ENCODE measurements around the gene PRAC1. TPM values are rescaled to one million over a fixed set of nuclear protein-coding genes. Genes with fewer than 3 reads are reported as not detected.

The PRAC1 gene
- total and polyA plus RNA-seq, 10 of the 15 experiments (the other 5 are each of a cell fraction or from before 2014, with no cell fraction given): not detected

DNA sequence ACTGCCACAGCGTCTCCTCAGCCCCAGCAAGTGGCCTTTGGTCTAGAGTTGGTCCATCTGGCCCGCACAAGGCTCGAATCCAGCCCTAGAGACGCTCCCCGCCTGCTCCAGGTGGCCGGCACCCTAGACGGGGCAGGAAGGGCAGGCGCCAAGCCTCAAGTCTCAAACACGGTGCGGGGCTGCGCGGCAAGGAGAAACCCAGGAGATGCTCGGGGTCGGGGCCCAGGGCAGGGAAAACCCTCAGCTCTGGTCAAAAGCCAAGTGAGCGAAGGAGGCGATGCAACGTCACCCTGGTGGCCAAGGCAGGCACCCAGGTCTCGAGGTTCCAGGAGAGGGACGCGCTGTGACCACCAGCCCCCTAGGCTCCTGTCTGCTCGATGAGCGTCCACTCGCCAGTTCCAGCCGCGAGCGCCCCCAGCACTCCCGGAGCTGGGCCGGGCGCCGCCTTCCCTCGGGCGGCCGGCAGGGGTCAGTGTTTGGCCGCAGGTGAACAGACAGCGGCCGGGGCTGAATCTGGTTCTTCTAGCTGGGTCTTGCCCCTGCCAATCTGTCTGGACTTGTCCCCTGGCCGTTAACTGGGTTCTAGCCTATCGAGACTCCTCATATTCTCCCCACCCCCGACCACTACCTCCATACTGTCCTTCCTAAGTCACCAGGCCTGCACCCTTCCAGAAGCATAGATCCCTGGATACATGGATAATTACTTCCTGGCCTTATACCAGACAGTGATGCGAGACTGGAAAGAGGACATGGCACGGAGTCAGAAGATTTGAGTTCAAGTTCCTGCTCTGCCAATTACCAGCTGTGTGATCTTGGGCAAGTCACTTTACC, 44.0 kb downstream of the PRAC1 start (continued):
- TF ChIP-seq ZNF207 (IDR thresholded peaks at IDR 0.05; ENCODE audit: borderline replicate concordance) (0 out of 2 replicates have a peak, but pooled peaks have one; percentile 38), IKZF2 (IDR thresholded peaks at IDR 0.05) (no peak), NRF1 (conservative IDR thresholded peaks at IDR 0.05; ENCODE audit: low read depth, low read length) (no peak), IRF4 (IDR thresholded peaks at IDR 0.05; ENCODE audit: low read depth, low read length) (no peak), ZNF384 (IDR thresholded peaks at IDR 0.05; ENCODE audit: borderline replicate concordance, low read depth, low read length) (0 out of 2 replicates have a peak, but pooled peaks have one; percentile 25), TCF12 (IDR thresholded peaks at IDR 0.05; ENCODE audit: low read depth, low read length) (0 out of 2 replicates have a peak, but pooled peaks have one; percentile 21), RCOR1 (conservative IDR thresholded peaks at IDR 0.05; ENCODE audit: low read depth, low read length) (no peak), BACH1 (IDR thresholded peaks at IDR 0.05; ENCODE audit: borderline replicate concordance) (0 out of 2 replicates have a peak, but pooled peaks have one; percentile 23), SMARCA5 (IDR thresholded peaks at IDR 0.05) (0 out of 2 replicates have a peak, but pooled peaks have one; percentile 30)

DNA sequence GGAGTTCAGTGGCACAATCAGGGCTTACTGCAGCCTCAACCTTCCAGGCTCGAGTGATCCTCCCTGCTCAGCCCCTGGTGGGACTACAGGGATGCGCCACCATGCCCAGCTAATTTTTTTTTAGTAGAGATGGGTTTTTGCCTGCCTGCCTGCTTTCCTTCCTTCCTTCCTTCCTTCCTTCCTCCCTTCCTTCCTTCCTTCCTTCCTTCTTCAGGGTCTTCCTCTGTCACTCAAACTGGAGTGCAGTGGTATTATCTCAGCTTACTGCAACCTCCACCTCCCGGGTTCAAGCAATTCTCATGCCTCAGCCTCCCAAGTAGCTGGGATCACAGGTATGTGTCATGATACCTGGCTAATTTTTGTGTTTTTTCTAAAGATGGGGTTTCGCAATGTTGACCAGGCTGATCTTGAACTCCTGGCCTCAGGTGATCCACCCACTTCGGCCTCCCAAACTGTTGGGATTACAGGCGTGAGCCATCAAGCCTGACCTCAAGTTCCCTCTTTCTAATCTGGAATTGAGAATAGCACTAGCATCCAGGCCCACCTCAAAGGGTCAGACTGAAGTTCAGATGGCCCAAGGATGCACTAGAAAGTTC, 45.3 kb downstream of the PRAC1 start:
- no peaks in the 10 kb centered on the region for H4K20me1 ChIP-seq (ENCODE audit: control insufficient read depth, insufficient read depth)
- no peak overlapping the region for H3K4me3 ChIP-seq
- FAIRE-seq: no peak
- H3K9ac ChIP-seq (ENCODE audit: control insufficient read depth, insufficient read depth, low read length): no peak overlapping the region
- no peak overlapping the region for H3K27ac ChIP-seq (ENCODE audit: control insufficient read depth, insufficient read depth)
- BruUV-seq (replicated peaks): no TSS peak
- ChIA-PET RAD21 (ENCODE audit: unreplicated experiment) (interaction anchor here (1.1 to 5.3 kb wide), 3 partner anchors 28 to 230 kb away, joined by 3 to 93 read pairs (median 4); no protein-coding TSS in a partner anchor), SMC1A (ENCODE audit: uncharacterized antibody, unreplicated experiment) (interaction anchor here (0.7 to 5.5 kb wide), 3 partner anchors 92 to 204 kb away, joined by 3 to 77 read pairs (median 4); no protein-coding TSS in a partner anchor), CTCF (interaction anchor here (0.6 to 10.0 kb wide), 14 partner anchors 10 to 294 kb away, joined by 3 to 271 read pairs (median 5); no protein-coding TSS in a partner anchor), POLR2A (no interaction called here)
- no peaks in the 10 kb centered on the region; a peak in 1 of 4 replicates for H3K27me3 ChIP-seq (replicated peaks in 1 of 2; ENCODE audit: control insufficient read depth in 2 of 2, insufficient read depth in 2 of 2, low read length in 1 of 2)
- 64% methylated on average over 6 of the region's 6 CpGs for WGBS (ENCODE audit: insufficient coverage, insufficient replicate concordance, low lambda C conversion rate, missing lambda C conversion rate)
- TF ChIP-seq SUZ12 (IDR thresholded peaks at IDR 0.05; ENCODE audit: unreplicated experiment): no peak
- TF ChIP-seq, protein P1, sequence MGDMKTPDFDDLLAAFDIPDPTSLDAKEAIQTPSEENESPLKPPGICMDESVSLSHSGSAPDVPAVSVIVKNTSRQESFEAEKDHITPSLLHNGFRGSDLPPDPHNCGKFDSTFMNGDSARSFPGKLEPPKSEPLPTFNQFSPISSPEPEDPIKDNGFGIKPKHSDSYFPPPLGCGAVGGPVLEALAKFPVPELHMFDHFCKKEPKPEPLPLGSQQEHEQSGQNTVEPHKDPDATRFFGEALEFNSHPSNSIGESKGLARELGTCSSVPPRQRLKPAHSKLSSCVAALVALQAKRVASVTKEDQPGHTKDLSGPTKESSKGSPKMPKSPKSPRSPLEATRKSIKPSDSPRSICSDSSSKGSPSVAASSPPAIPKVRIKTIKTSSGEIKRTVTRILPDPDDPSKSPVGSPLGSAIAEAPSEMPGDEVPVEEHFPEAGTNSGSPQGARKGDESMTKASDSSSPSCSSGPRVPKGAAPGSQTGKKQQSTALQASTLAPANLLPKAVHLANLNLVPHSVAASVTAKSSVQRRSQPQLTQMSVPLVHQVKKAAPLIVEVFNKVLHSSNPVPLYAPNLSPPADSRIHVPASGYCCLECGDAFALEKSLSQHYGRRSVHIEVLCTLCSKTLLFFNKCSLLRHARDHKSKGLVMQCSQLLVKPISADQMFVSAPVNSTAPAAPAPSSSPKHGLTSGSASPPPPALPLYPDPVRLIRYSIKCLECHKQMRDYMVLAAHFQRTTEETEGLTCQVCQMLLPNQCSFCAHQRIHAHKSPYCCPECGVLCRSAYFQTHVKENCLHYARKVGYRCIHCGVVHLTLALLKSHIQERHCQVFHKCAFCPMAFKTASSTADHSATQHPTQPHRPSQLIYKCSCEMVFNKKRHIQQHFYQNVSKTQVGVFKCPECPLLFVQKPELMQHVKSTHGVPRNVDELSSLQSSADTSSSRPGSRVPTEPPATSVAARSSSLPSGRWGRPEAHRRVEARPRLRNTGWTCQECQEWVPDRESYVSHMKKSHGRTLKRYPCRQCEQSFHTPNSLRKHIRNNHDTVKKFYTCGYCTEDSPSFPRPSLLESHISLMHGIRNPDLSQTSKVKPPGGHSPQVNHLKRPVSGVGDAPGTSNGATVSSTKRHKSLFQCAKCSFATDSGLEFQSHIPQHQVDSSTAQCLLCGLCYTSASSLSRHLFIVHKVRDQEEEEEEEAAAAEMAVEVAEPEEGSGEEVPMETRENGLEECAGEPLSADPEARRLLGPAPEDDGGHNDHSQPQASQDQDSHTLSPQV (IDR thresholded peaks at IDR 0.05): no peak
- no peak for TF ChIP-seq ESRRA (IDR thresholded peaks at IDR 0.05; ENCODE audit: low read length)
- H3K36me3 ChIP-seq (ENCODE audit: control insufficient read depth in 2 of 2, insufficient read depth in 2 of 2, low read length in 1 of 2): no peaks in the 10 kb centered on the region
- in situ Hi-C loops (cut with MboI): loop anchor here (5.0 kb wide), 1 partner anchor 205 kb away; no protein-coding TSS in a partner anchor
- H3K4me1 ChIP-seq (ENCODE audit: control insufficient read depth, insufficient read depth, low read length): 0 out of 2 replicates have a peak, but pooled peaks cover 2% of the 10 kb centered on the region
- ATAC-seq: no peak
- no peaks in the 10 kb centered on the region for H3K79me2 ChIP-seq (ENCODE audit: control insufficient read depth, insufficient read depth, low read length)
- H3K4me2 ChIP-seq (ENCODE audit: control insufficient read depth, insufficient read depth): no peak overlapping the region
- no peak for DNase-seq (ENCODE audit: low read depth, low spot score)
- no peaks in the 10 kb centered on the region for H3K9me3 ChIP-seq (replicated peaks; ENCODE audit: control insufficient read depth, insufficient read depth, low read length)
- no peak overlapping the region for H2AFZ ChIP-seq (ENCODE audit: control insufficient read depth, low read depth, low read length)
- intact Hi-C loops (cut with micrococcal nuclease; ENCODE audit: unreplicated experiment): loop anchor here (1.0 kb wide), 1 partner anchor 202 kb away; no protein-coding TSS in a partner anchor

Data from GM12878 (cell line).